Ovary (tissue), 9 donors: Measurements from ENCODE around the gene COLQ. TPM values are rescaled to one million over a fixed set of nuclear protein-coding genes. Genes with fewer than 3 reads are reported as not detected.

ENCODE experiments used
- DNase-seq, 5 donors: peaks; one replicate each; pipeline ENCODE4 v3.0.0-alpha.2; 2019 to 2020
- H3K27ac ChIP-seq, 2 donors: fragments of 200-600 bp; one replicate each; pipeline versions ENCODE4 v1.5.1 to v1.8.0; 2019 to 2022
- H3K27me3 ChIP-seq: fragments of 200-600 bp; one replicate; pipeline ENCODE4 v1.8.0; 2022
- H3K36me3 ChIP-seq: fragments of 200-600 bp; sonication (generic); one replicate; pipeline ENCODE4 v1.5.1; 2019
- H3K4me1 ChIP-seq: one replicate; pipeline ENCODE4 v1.8.1; 2013; ENCODE audit warnings: mild to moderate bottlenecking, moderate library complexity; ENCODE audit not compliant: insufficient read depth
- H3K4me3 ChIP-seq: fragments of 200-600 bp; sonication (generic); one replicate; pipeline ENCODE4 v1.5.1; 2017
- H3K9me3 ChIP-seq, 2 donors: fragments of 200-600 bp in 1 of 2; sonication (generic) in 1 of 2; one replicate each; pipeline versions ENCODE4 v1.5.1 to v1.8.1; 2013 to 2019; ENCODE audit warnings: mild to moderate bottlenecking in 1 of 2, moderate library complexity in 1 of 2
- CTCF ChIP-seq, 3 donors: fragments of 450-650 bp in 2 of 3; fragments of 200-600 bp in 1 of 3; IDR thresholded peaks; one replicate each; pipeline versions ENCODE4 v1.5.1 to v1.8.0; 2016 to 2022; ENCODE audit warnings: antibody characterized with exemption in 3 of 3, mild to moderate bottlenecking in 1 of 3
- EP300 ChIP-seq: sonication (generic); formaldehyde crosslinking; IDR thresholded peaks from one replicate; pipeline ENCODE4 v1.6.1; 2017; ENCODE audit warnings: antibody characterized with exemption
- POLR2A ChIP-seq: fragments of 450-650 bp; IDR thresholded peaks from one replicate; pipeline ENCODE4 v1.6.1; 2017; ENCODE audit warnings: antibody characterized with exemption, mild to moderate bottlenecking, moderate library complexity
- WGBS, 3 donors: extraction: QIAGEN DNeasy Blood & Tissue Kit in 1 of 3; methylation state at CpG; one replicate each; pipeline versions ENCODE4 v1.1.5 to v1.1.7; 2013 to 2017; 5-methylcytosine and 5-hydroxymethylcytosine counted together
- intact Hi-C, 4 donors: fragments of 100-400 bp; cut with DNase I; formaldehyde crosslinking; loops; one replicate each; pipeline versions ENCODE4 v1.11.0 to v1.15.1; 2022 to 2023
- polyA plus RNA-seq, 2 donors: library from polyadenylated mRNA; stranded (reverse); fragments of 200-250 nt in 1 of 2; fragments of 350-450 nt in 1 of 2; fragmentation: Illumina TruSeq in 1 of 2; extraction: RNeasy Lipid Tissue Mini Kit (QIAGEN cat#74804) in 1 of 2; gene quantifications; one replicate each; pipeline ENCODE4 v1.2.3, GENCODE V29; 2013 to 2014
- total RNA-seq, 7 donors: library from RNA; depleted of rRNA in 2 of 7; stranded (reverse); fragments of >200 nt in 2 of 7; fragmentation: NEBNext Ultra II Directional in 3 of 7; extraction: Animal tissue kit (Norgen Biotek cat#: 25700) in 3 of 7; gene quantifications; one replicate each; pipeline versions ENCODE4 v1.1.0 to v1.2.4, GENCODE V29; 2016 to 2023
- donor health status: DM: no; HTN: no; CAD: no; lungs with moderate emphysema.
- donor health status: DM: no; HTN: no; CAD: no.
- donor health status: Bipolar disorder and iron deficiency.
- donor health status: DM: yes; HTN: yes; CAD: no.
- donor health status: DM: no; HTN: no; CAD: no.
- donor health status: DM: yes; HTN: yes; CAD: no.

The COLQ gene
- total and polyA plus RNA-seq, 9 donors = 1.9 to 6.1 (median 3.1) TPM

GRCh38 chr3:15409774-15410173, 111.7 kb downstream of the COLQ start:
- Histone ChIP-seq H3K4me3 (no peak overlapping the region), H3K27ac (no peak overlapping the region), H3K9me3 (no peaks in the 10 kb centered on the region), H3K4me1 (no peaks in the 10 kb centered on the region), H3K27me3 (no peaks in the 10 kb centered on the region), H3K36me3 (no peaks in the 10 kb centered on the region)
- 94 to 100% (median 97%) methylated on average over 2 of the region's 2 CpGs for WGBS, 3 donors
- intact Hi-C loops = loop anchor here in 1 of 4 donors (10.0 kb wide), 1 partner anchor 205 kb away; the partner anchor contains the start of gene CAPN7
- TF ChIP-seq CTCF (IDR thresholded peaks at IDR 0.05) = no peak
- no peak for TF ChIP-seq POLR2A
- no peak for TF ChIP-seq EP300
- no peak for DNase-seq

- 82 to 90% (median 90%) methylated on average over 3 of the region's 3 CpGs for WGBS, 3 donors
- no peak overlapping the region for H3K4me3 ChIP-seq
- TF ChIP-seq EP300 = no peak
- TF ChIP-seq CTCF (IDR thresholded peaks at IDR 0.05) = no peak
- no peak for TF ChIP-seq POLR2A
- no peak for DNase-seq
- H3K27me3 ChIP-seq = no peaks in the 10 kb centered on the region
- H3K27ac ChIP-seq = no peak overlapping the region
- intact Hi-C loops = loop anchor here in 1 of 4 donors (10.0 kb wide), 1 partner anchor 204 kb away; the partner anchor contains the start of gene CAPN7
- no peaks in the 10 kb centered on the region for H3K9me3 ChIP-seq
- no peaks in the 10 kb centered on the region for H3K36me3 ChIP-seq
- no peaks in the 10 kb centered on the region for H3K4me1 ChIP-seq
Observed at GRCh38 chr3:15409239-15409638, 112.3 kb downstream of the COLQ start.

- DNase-seq = peak in 1 of 5 donors; percentile 32
Observed at GRCh38 chr3:15405448-15406050, 116.0 kb downstream of the COLQ start.

GRCh38 chr3:15404767-15405166, 116.7 kb downstream of the COLQ start:
- no peaks in the 10 kb centered on the region for H3K27me3 ChIP-seq
- no peak for DNase-seq
- intact Hi-C loops = loop anchor here in 1 of 4 donors (10.0 kb wide), 1 partner anchor 200 kb away; the partner anchor contains the start of gene CAPN7
- TF ChIP-seq CTCF (IDR thresholded peaks at IDR 0.05) = no peak
- TF ChIP-seq EP300 = no peak
- no peak for TF ChIP-seq POLR2A
- no peaks in the 10 kb centered on the region for H3K36me3 ChIP-seq
- no peaks in the 10 kb centered on the region for H3K9me3 ChIP-seq
- no peak overlapping the region for H3K4me3 ChIP-seq
- 92 to 94% (median 94%) methylated on average over 1 of the region's 1 CpG for WGBS, 3 donors
- H3K4me1 ChIP-seq = no peaks in the 10 kb centered on the region
- H3K27ac ChIP-seq = no peak overlapping the region

More at GRCh38 chr3:15405448-15406050, 116.0 kb downstream of the COLQ start:
- WGBS, 3 donors = 37 to 38% (median 37%) methylated on average over 3 of the region's 3 CpGs
- Histone ChIP-seq H3K27me3 (no peaks in the 10 kb centered on the region), H3K36me3 (no peaks in the 10 kb centered on the region), H3K27ac (no peak overlapping the region), H3K4me3 (no peak overlapping the region), H3K4me1 (no peaks in the 10 kb centered on the region), H3K9me3 (no peaks in the 10 kb centered on the region)
- intact Hi-C loops = loop anchor here in 1 of 4 donors (10.0 kb wide), 1 partner anchor 201 kb away; the partner anchor contains the start of gene CAPN7
- TF ChIP-seq CTCF (IDR thresholded peaks at IDR 0.05) (peak in 2 of 3 donors; percentile 56 to 65), POLR2A (no peak), EP300 (no peak)
